ENCODE results near the gene MRPL48.

Gene MRPL48

DNA sequence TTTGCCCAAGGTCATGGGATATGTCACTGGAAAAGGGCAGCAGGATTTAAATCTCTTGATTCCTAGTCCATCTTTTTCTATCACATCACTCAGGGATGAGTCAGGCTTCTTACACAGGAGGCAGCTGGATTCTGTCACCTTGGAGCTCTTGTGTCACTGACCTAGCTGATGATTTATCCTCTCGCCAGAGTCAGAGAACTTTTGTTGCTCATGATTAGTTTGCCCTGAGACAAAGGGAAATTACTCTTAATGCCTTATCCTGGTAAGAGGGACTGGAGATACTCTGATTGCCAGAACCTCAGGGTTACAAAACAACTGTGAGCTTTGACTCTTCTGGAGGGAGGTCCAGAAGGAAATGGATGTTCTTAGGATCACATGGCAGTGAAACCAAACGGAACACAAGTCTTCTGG lies 78.9 kb downstream of the MRPL48 start:
- Histone ChIP-seq H4K8ac (ENCODE audit: low read depth, low read length) (no peak overlapping the region), H3K4ac (ENCODE audit: low read depth, low read length) (no peak overlapping the region), H3K23ac (ENCODE audit: low read length) (no peak overlapping the region), H3K36me3 (ENCODE audit: control insufficient read depth in 1 of 2, insufficient read depth in 2 of 2, low read length in 2 of 2) (peaks cover 2 to 10% of the 10 kb centered on the region in 2 experiments), H4K91ac (ENCODE audit: low read depth, low read length) (no peak overlapping the region), H3K79me2 (ENCODE audit: control insufficient read depth, insufficient read depth, low read length, poor library complexity) (no peaks in the 10 kb centered on the region), H3K9ac (ENCODE audit: low read length) (no peak overlapping the region), H2BK5ac (ENCODE audit: low read depth, low read length, poor library complexity) (no peak overlapping the region), H2AFZ (ENCODE audit: insufficient read depth, low read length, poor library complexity) (no peak overlapping the region), H2BK12ac (ENCODE audit: low read length) (no peak overlapping the region), H3K14ac (ENCODE audit: low read length) (no peak overlapping the region), H3K4me2 (ENCODE audit: low read length) (no peak overlapping the region), H4K12ac (ENCODE audit: low read depth, low read length) (no peak overlapping the region), H2AK5ac (ENCODE audit: low read length) (no peak overlapping the region), H3K27me3 (ENCODE audit: insufficient read depth, low read length) (no peaks in the 10 kb centered on the region), H3K27ac (ENCODE audit: low read depth, low read length) (no peak overlapping the region), H3K4me3 (ENCODE audit: low read depth, low read length) (no peak overlapping the region), H3K9me3 (ENCODE audit: insufficient read depth, low read depth, low read length) (no peaks in the 10 kb centered on the region), H3K79me1 (ENCODE audit: low read length) (no peaks in the 10 kb centered on the region), H3K18ac (ENCODE audit: low read length) (no peak overlapping the region), H3K4me1 (ENCODE audit: control insufficient read depth in 1 of 2, insufficient read depth in 2 of 2, low read length in 2 of 2) (peaks cover 0 to 3% of the 10 kb centered on the region in 2 experiments), H2BK120ac (ENCODE audit: insufficient read depth, low read length, poor library complexity) (no peak overlapping the region)
- peak; percentile 27 to 55 for DNase-seq
- WGBS (ENCODE audit: extremely low coverage, insufficient coverage, insufficient read length) = no CpG with 5 or more reads among the region's 2 CpGs

DNA sequence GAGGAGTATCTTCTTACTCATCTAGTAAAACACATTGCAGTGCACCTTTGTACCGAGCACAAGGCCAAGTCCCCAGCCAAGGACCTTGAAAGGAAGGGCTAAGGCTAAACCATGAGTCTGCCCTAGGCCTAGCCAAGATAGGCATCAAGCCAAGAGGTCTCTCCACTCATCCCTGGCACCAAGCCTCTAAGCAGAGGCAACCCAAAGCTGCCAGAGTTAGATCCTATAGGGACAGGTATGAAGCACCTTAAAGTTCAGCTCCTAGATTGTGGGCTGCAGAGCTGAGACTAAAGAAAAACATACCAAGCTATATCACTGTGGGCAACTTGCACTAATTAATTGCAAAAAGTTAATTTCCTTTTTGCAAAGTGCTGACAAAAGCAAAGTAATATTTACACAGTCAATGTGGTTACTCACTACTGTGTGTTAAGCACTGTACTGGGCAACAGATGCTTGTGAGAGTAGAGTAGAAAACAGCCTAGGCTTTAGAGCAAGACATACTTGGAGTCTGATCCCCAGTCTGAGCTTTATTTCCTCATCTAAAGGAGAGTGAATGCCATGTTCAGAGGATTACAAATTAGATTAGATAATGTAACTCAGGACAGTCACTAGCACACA lies 81.8 kb downstream of the MRPL48 start:
- no peak overlapping the region for H2AFZ ChIP-seq (ENCODE audit: insufficient read depth, low read length, poor library complexity)
- DNase-seq = no peak
- H4K12ac ChIP-seq (ENCODE audit: low read depth, low read length) = no peak overlapping the region
- WGBS (ENCODE audit: extremely low coverage, insufficient coverage, insufficient read length) = no CpG with 5 or more reads among the region's 1 CpG
- H3K79me2 ChIP-seq (ENCODE audit: control insufficient read depth, insufficient read depth, low read length, poor library complexity) = no peaks in the 10 kb centered on the region
- H2BK5ac ChIP-seq (ENCODE audit: low read depth, low read length, poor library complexity) = no peak overlapping the region
- no peak overlapping the region for H3K4me2 ChIP-seq (ENCODE audit: low read length)
- H3K18ac ChIP-seq (ENCODE audit: low read length) = no peak overlapping the region
- no peak overlapping the region for H3K27ac ChIP-seq (ENCODE audit: low read depth, low read length)
- peaks cover 12 to 15% of the 10 kb centered on the region in 2 experiments for H3K36me3 ChIP-seq (ENCODE audit: control insufficient read depth in 1 of 2, insufficient read depth in 2 of 2, low read length in 2 of 2)
- no peak overlapping the region for H3K4me3 ChIP-seq (ENCODE audit: low read depth, low read length)
- no peaks in the 10 kb centered on the region for H3K27me3 ChIP-seq (ENCODE audit: insufficient read depth, low read length)
- H3K79me1 ChIP-seq (ENCODE audit: low read length) = no peaks in the 10 kb centered on the region
- H3K14ac ChIP-seq (ENCODE audit: low read length) = no peak overlapping the region
- H3K4ac ChIP-seq (ENCODE audit: low read depth, low read length) = no peak overlapping the region
- no peak overlapping the region for H3K23ac ChIP-seq (ENCODE audit: low read length)
- no peaks in the 10 kb centered on the region for H3K9me3 ChIP-seq (ENCODE audit: insufficient read depth, low read depth, low read length)
- no peak overlapping the region for H4K91ac ChIP-seq (ENCODE audit: low read depth, low read length)
- H4K8ac ChIP-seq (ENCODE audit: low read depth, low read length) = no peak overlapping the region
- H3K9ac ChIP-seq (ENCODE audit: low read length) = no peak overlapping the region
- peaks cover 0 to 3% of the 10 kb centered on the region in 2 experiments for H3K4me1 ChIP-seq (ENCODE audit: control insufficient read depth in 1 of 2, insufficient read depth in 2 of 2, low read length in 2 of 2)
- H2AK5ac ChIP-seq (ENCODE audit: low read length) = no peak overlapping the region
- no peak overlapping the region for H2BK12ac ChIP-seq (ENCODE audit: low read length)
- no peak overlapping the region for H2BK120ac ChIP-seq (ENCODE audit: insufficient read depth, low read length, poor library complexity)

DNA sequence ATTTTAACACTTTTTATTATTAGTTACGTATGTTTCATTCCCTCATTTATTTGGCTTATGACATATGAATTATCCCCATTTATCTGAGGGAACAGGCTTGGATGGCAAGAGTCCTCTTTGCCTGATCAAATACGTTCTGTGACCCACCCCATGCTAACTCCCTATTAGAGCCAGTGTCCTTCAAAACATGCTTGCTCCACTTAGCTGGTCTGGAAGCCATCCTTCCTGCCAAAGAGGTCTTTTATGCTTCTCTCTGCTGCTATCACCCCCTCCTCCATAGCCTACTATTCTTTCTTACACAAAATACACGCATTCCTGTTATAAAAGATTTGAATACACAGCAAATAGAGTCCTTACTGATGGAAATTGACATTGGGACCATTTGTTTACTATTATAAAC lies 82.6 kb downstream of the MRPL48 start:
- H3K9ac ChIP-seq (ENCODE audit: low read length) = no peak overlapping the region
- H4K8ac ChIP-seq (ENCODE audit: low read depth, low read length) = no peak overlapping the region
- peaks cover 0 to 3% of the 10 kb centered on the region in 2 experiments for H3K4me1 ChIP-seq (ENCODE audit: control insufficient read depth in 1 of 2, insufficient read depth in 2 of 2, low read length in 2 of 2)
- H3K79me1 ChIP-seq (ENCODE audit: low read length) = no peaks in the 10 kb centered on the region
- no peak overlapping the region for H3K4ac ChIP-seq (ENCODE audit: low read depth, low read length)
- DNase-seq = no peak
- no peak overlapping the region for H3K18ac ChIP-seq (ENCODE audit: low read length)
- no peak overlapping the region for H2AK5ac ChIP-seq (ENCODE audit: low read length)
- no peak overlapping the region for H4K12ac ChIP-seq (ENCODE audit: low read depth, low read length)
- no peak overlapping the region for H2AFZ ChIP-seq (ENCODE audit: insufficient read depth, low read length, poor library complexity)
- no peak overlapping the region for H2BK12ac ChIP-seq (ENCODE audit: low read length)
- no peaks in the 10 kb centered on the region for H3K9me3 ChIP-seq (ENCODE audit: insufficient read depth, low read depth, low read length)
- no peak overlapping the region for H3K4me2 ChIP-seq (ENCODE audit: low read length)
- H3K27me3 ChIP-seq (ENCODE audit: insufficient read depth, low read length) = no peaks in the 10 kb centered on the region
- no peak overlapping the region for H2BK5ac ChIP-seq (ENCODE audit: low read depth, low read length, poor library complexity)
- no peak overlapping the region for H3K4me3 ChIP-seq (ENCODE audit: low read depth, low read length)
- H3K14ac ChIP-seq (ENCODE audit: low read length) = no peak overlapping the region
- WGBS (ENCODE audit: extremely low coverage, insufficient coverage, insufficient read length) = 100% methylated on average over 1 of the region's 3 CpGs
- no peak overlapping the region for H3K27ac ChIP-seq (ENCODE audit: low read depth, low read length)
- no peak overlapping the region for H2BK120ac ChIP-seq (ENCODE audit: insufficient read depth, low read length, poor library complexity)
- H4K91ac ChIP-seq (ENCODE audit: low read depth, low read length) = no peak overlapping the region
- H3K23ac ChIP-seq (ENCODE audit: low read length) = no peak overlapping the region
- no peaks in the 10 kb centered on the region for H3K79me2 ChIP-seq (ENCODE audit: control insufficient read depth, insufficient read depth, low read length, poor library complexity)
- peaks cover 15% of the 10 kb centered on the region in 2 experiments for H3K36me3 ChIP-seq (ENCODE audit: control insufficient read depth in 1 of 2, insufficient read depth in 2 of 2, low read length in 2 of 2)

GRCh38 chr11:73872749-73873357 lies 85.2 kb downstream of the MRPL48 start:
- Histone ChIP-seq H3K4me2 (ENCODE audit: low read length) (no peak overlapping the region), H3K79me1 (ENCODE audit: low read length) (peaks cover 10% of the 10 kb centered on the region), H3K36me3 (ENCODE audit: control insufficient read depth in 1 of 2, insufficient read depth in 2 of 2, low read length in 2 of 2) (peaks cover 15% of the 10 kb centered on the region in 2 experiments), H3K9me3 (ENCODE audit: insufficient read depth, low read depth, low read length) (no peaks in the 10 kb centered on the region), H2AFZ (ENCODE audit: insufficient read depth, low read length, poor library complexity) (no peak overlapping the region), H2AK5ac (ENCODE audit: low read length) (no peak overlapping the region), H2BK120ac (ENCODE audit: insufficient read depth, low read length, poor library complexity) (no peak overlapping the region), H3K18ac (ENCODE audit: low read length) (peak overlapping the region; percentile 48), H4K8ac (ENCODE audit: low read depth, low read length) (no peak overlapping the region), H2BK12ac (ENCODE audit: low read length) (no peak overlapping the region), H3K79me2 (ENCODE audit: control insufficient read depth, insufficient read depth, low read length, poor library complexity) (peaks cover 7% of the 10 kb centered on the region), H3K9ac (ENCODE audit: low read length) (no peak overlapping the region), H3K23ac (ENCODE audit: low read length) (no peak overlapping the region), H3K4ac (ENCODE audit: low read depth, low read length) (no peak overlapping the region), H3K4me1 (ENCODE audit: control insufficient read depth in 1 of 2, insufficient read depth in 2 of 2, low read length in 2 of 2) (peaks cover 2 to 6% of the 10 kb centered on the region in 2 experiments), H3K14ac (ENCODE audit: low read length) (no peak overlapping the region), H3K27ac (ENCODE audit: low read depth, low read length) (no peak overlapping the region), H4K91ac (ENCODE audit: low read depth, low read length) (no peak overlapping the region), H3K27me3 (ENCODE audit: insufficient read depth, low read length) (no peaks in the 10 kb centered on the region), H3K4me3 (ENCODE audit: low read depth, low read length) (no peak overlapping the region), H4K12ac (ENCODE audit: low read depth, low read length) (no peak overlapping the region), H2BK5ac (ENCODE audit: low read depth, low read length, poor library complexity) (no peak overlapping the region)
- DNase-seq = no peak
- no CpG with 5 or more reads among the region's 9 CpGs for WGBS (ENCODE audit: extremely low coverage, insufficient coverage, insufficient read length)

Data from trophoblast cell (in vitro differentiated cells and primary cell).